ENCODE data around the gene AS3MT.
"Not testable (repeated sequence)": the region's sequence is repeated elsewhere in the genome, so short reads cannot be mapped to it uniquely, and the experiment has no call there.

- not testable (repeated sequence) for TF ChIP-seq CTCF (conservative IDR thresholded peaks at IDR 0.05); ZFX (IDR thresholded peaks at IDR 0.05)
Measured at GRCh38 chr10:102838276-102838927, 30.9 kb upstream of the AS3MT start.

Measured in C4-2B (cell line).